ENCODE results near the gene TNRC6C. TPM values are rescaled to one million over a fixed set of nuclear protein-coding genes. Genes with fewer than 3 reads are reported as not detected.

TNRC6C gene
- total and polyA plus RNA-seq, 9 of the 15 experiments (the other 6 are each of a cell fraction or from before 2014, with no cell fraction given), result 0.20 to 4.9 (median 2.3) TPM

GRCh38 chr17:78132767-78133178 lies 174.3 kb downstream of the TNRC6C start:
- WGBS (ENCODE audit: insufficient coverage, low coverage, missing lambda C conversion rate), result 90% methylated on average over 9 of the region's 9 CpGs
- Histone ChIP-seq H3K36me3 (ENCODE audit: control insufficient read depth, insufficient read depth, low read length) (no peaks in the 10 kb centered on the region), H3K9ac (ENCODE audit: insufficient read depth in 1 of 2, low read depth in 2 of 2, low read length in 2 of 2) (peak overlapping the region in 1 of 2 experiments; percentile 75; a peak in 2 of 4 replicates), H3K9me3 (replicated peaks; ENCODE audit: control insufficient read depth, insufficient read depth, low read depth, low read length) (no peaks in the 10 kb centered on the region), H3K79me2 (ENCODE audit: control insufficient read depth, insufficient read depth, low read length) (peaks cover 29% of the 10 kb centered on the region), H3K4me3 (no peak overlapping the region), H3K4me1 (replicated peaks in 1 of 2; ENCODE audit: control insufficient read depth in 2 of 2, insufficient read depth in 2 of 2, low read length in 2 of 2) (peaks cover 57 to 92% of the 10 kb centered on the region in 2 experiments), H3K27ac (ENCODE audit: extremely low read depth, low read depth, low read length) (peak overlapping the region; percentile 26; the same call in 2 of the 3 replicates), H3K9me1 (ENCODE audit: control insufficient read depth, insufficient read depth, low read length) (no peaks in the 10 kb centered on the region), H4K20me1 (replicated peaks; ENCODE audit: control insufficient read depth, insufficient read depth, low read length) (no peaks in the 10 kb centered on the region), H3K27me3 (ENCODE audit: control insufficient read depth in 2 of 2, insufficient read depth in 2 of 2, low read length in 2 of 2) (no peaks in the 10 kb centered on the region), H3K4me2 (ENCODE audit: insufficient read depth, low read length) (peak overlapping the region; percentile 9; the same call in 1 of the 2 replicates), H2AFZ (ENCODE audit: low read depth, low read length) (no peak overlapping the region)
- no peak for FAIRE-seq
- in situ Hi-C loops (cut with MboI) (no loop called here), intact Hi-C loops (cut with micrococcal nuclease) (no loop called here)
- POLR2A ChIA-PET, result no interaction called here
- ATAC-seq, result no peak
- 0 out of 2 replicates have a peak, but pooled peaks have one; percentile 28 for TF ChIP-seq MAX (CRISPR knock-in tag; IDR thresholded peaks at IDR 0.05)
- no peak for TF ChIP-seq ZNF133 (CRISPR knock-in tag; IDR thresholded peaks at IDR 0.05)
- CTCF ChIA-PET (ENCODE audit: low intra/inter-chr PET ratio), result no interaction called here
- no TSS peak for BruUV-seq (replicated peaks)
- DNase-seq (ENCODE audit: extremely low read depth in 1 of 4, low spot score in 3 of 4), result no peak

- H3K9ac ChIP-seq (ENCODE audit: insufficient read depth in 1 of 2, low read depth in 2 of 2, low read length in 2 of 2), result peak overlapping the region in 1 of 2 experiments; percentile 84; a peak in 2 of 4 replicates
- intact Hi-C loops (cut with micrococcal nuclease), result no loop called here
- in situ Hi-C loops (cut with MboI), result no loop called here
- no peaks in the 10 kb centered on the region for H3K27me3 ChIP-seq (ENCODE audit: control insufficient read depth in 2 of 2, insufficient read depth in 2 of 2, low read length in 2 of 2)
- DNase-seq (ENCODE audit: extremely low read depth in 1 of 4, low spot score in 3 of 4) (no peak), ATAC-seq (no peak), FAIRE-seq (no peak)
- H3K36me3 ChIP-seq (ENCODE audit: control insufficient read depth, insufficient read depth, low read length), result no peaks in the 10 kb centered on the region
- CTCF ChIA-PET (ENCODE audit: low intra/inter-chr PET ratio), result no interaction called here
- peaks cover 63 to 94% of the 10 kb centered on the region in 2 experiments for H3K4me1 ChIP-seq (replicated peaks in 1 of 2; ENCODE audit: control insufficient read depth in 2 of 2, insufficient read depth in 2 of 2, low read length in 2 of 2)
- peaks cover 24% of the 10 kb centered on the region for H3K79me2 ChIP-seq (ENCODE audit: control insufficient read depth, insufficient read depth, low read length)
- no peak overlapping the region for H2AFZ ChIP-seq (ENCODE audit: low read depth, low read length)
- no peak overlapping the region for H3K27ac ChIP-seq (ENCODE audit: extremely low read depth, low read depth, low read length)
- H3K9me3 ChIP-seq (replicated peaks; ENCODE audit: control insufficient read depth, insufficient read depth, low read depth, low read length), result no peaks in the 10 kb centered on the region
- H3K9me1 ChIP-seq (ENCODE audit: control insufficient read depth, insufficient read depth, low read length), result no peaks in the 10 kb centered on the region
- POLR2A ChIA-PET, result no interaction called here
- no TSS peak for BruUV-seq (replicated peaks)
- no peak overlapping the region for H3K4me2 ChIP-seq (ENCODE audit: insufficient read depth, low read length)
- WGBS (ENCODE audit: insufficient coverage, low coverage, missing lambda C conversion rate), result 87% methylated on average over 29 of the region's 30 CpGs
- no peak overlapping the region for H3K4me3 ChIP-seq
- no peaks in the 10 kb centered on the region for H4K20me1 ChIP-seq (replicated peaks; ENCODE audit: control insufficient read depth, insufficient read depth, low read length)
- TF ChIP-seq DMBX1 (CRISPR knock-in tag; IDR thresholded peaks at IDR 0.05; ENCODE audit: borderline replicate concordance), result no peak
- TF ChIP-seq POLR2G (IDR thresholded peaks at IDR 0.05; ENCODE audit: low read depth, low read length), result 0 out of 2 replicates have a peak, but pooled peaks have one; percentile 2
- TF ChIP-seq HMGN3 (IDR thresholded peaks at IDR 0.05; ENCODE audit: borderline replicate concordance, extremely low read depth, insufficient read length, low read depth, low read length), result peak; percentile 1
- peak; percentile 76; the same call in 1 of the 2 replicates for TF ChIP-seq ZBTB33 (CRISPR knock-in tag; IDR thresholded peaks at IDR 0.05)
- no peak for TF ChIP-seq ZNF347 (CRISPR knock-in tag; IDR thresholded peaks at IDR 0.05; ENCODE audit: low read depth)
Measured at GRCh38 chr17:78133179-78133951, 174.9 kb downstream of the TNRC6C start.
